Astrocyte (in vitro differentiated cells and primary cell): ENCODE results near the gene WHRN.

Source experiments
- EZH2 ChIP-seq: IDR thresholded peaks from 2 replicates; pipeline ENCODE4 v1.6.1; 2012; ENCODE audit warnings: mild to moderate bottlenecking, low read length, inconsistent platforms; ENCODE audit not compliant: insufficient read depth
- TF ChIP-seq, protein P1 (sequence below): IDR thresholded peaks from 2 replicates; pipeline ENCODE4 v1.5.1; 2011; ENCODE audit warnings: low read depth, mild to moderate bottlenecking, inconsistent platforms, low read length, moderate library complexity; ENCODE audit not compliant: insufficient read depth

GRCh38 chr9:114374936-114375335 lies 130.3 kb downstream of the WHRN start:
- TF ChIP-seq, protein P1, sequence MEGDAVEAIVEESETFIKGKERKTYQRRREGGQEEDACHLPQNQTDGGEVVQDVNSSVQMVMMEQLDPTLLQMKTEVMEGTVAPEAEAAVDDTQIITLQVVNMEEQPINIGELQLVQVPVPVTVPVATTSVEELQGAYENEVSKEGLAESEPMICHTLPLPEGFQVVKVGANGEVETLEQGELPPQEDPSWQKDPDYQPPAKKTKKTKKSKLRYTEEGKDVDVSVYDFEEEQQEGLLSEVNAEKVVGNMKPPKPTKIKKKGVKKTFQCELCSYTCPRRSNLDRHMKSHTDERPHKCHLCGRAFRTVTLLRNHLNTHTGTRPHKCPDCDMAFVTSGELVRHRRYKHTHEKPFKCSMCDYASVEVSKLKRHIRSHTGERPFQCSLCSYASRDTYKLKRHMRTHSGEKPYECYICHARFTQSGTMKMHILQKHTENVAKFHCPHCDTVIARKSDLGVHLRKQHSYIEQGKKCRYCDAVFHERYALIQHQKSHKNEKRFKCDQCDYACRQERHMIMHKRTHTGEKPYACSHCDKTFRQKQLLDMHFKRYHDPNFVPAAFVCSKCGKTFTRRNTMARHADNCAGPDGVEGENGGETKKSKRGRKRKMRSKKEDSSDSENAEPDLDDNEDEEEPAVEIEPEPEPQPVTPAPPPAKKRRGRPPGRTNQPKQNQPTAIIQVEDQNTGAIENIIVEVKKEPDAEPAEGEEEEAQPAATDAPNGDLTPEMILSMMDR = no peak
- TF ChIP-seq EZH2 = no peak
